Measurements from ENCODE around the gene CST9.

The CST9 gene

DNA sequence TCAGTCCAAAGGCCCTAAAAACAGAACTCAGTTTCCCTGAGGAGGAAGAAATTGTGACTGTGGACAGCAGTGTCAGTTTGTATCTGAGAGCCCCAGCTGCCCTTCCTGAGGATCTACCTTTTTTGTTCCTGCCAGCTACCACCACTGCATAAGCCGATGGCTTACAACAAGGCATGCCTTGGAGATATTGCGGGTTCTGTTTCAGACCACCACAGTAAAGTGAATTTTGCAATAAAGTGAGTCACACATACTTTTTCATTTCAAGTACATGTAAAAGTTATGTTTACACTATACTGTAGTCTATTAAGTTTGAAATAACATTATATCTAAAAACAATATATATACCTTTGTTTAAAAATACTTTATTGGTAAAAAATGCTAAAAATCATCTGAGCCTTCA, 41.6 kb upstream of the CST9 start:
- FAIRE-seq = no peak
- TF ChIP-seq POU2F2 (IDR thresholded peaks at IDR 0.05; ENCODE audit: low read depth, low read length) (no peak), PAX5 (IDR thresholded peaks at IDR 0.05; ENCODE audit: insufficient read depth, low read length, severe bottlenecking) (no peak), POLR2A (IDR thresholded peaks at IDR 0.05; ENCODE audit: low read depth, low read length) (no peak), SPI1 (IDR thresholded peaks at IDR 0.05; ENCODE audit: low read depth, low read length) (no peak), POLR2AphosphoS5 (IDR thresholded peaks at IDR 0.05; ENCODE audit: low read depth, low read length) (no peak), TAF1 (IDR thresholded peaks at IDR 0.05; ENCODE audit: low read depth, low read length) (no peak)
- no peak for DNase-seq (ENCODE audit: insufficient read length, low spot score)

GRCh38 chr20:23646106-23646873, 40.6 kb upstream of the CST9 start:
- DNase-seq (ENCODE audit: insufficient read length, low spot score) (no peak), FAIRE-seq (no peak)
- TF ChIP-seq POLR2AphosphoS5 (IDR thresholded peaks at IDR 0.05; ENCODE audit: low read depth, low read length) = no peak

GRCh38 chr20:23645575-23645974, 39.9 kb upstream of the CST9 start:
- TF ChIP-seq POLR2AphosphoS5 (IDR thresholded peaks at IDR 0.05; ENCODE audit: low read depth, low read length) = no peak
- no peak for TF ChIP-seq TAF1 (IDR thresholded peaks at IDR 0.05; ENCODE audit: low read depth, low read length)
- TF ChIP-seq SPI1 (IDR thresholded peaks at IDR 0.05; ENCODE audit: low read depth, low read length) = no peak
- no peak for TF ChIP-seq POLR2A (IDR thresholded peaks at IDR 0.05; ENCODE audit: low read depth, low read length)
- TF ChIP-seq POU2F2 (IDR thresholded peaks at IDR 0.05; ENCODE audit: low read depth, low read length) = 0 out of 2 replicates have a peak, but pooled peaks have one; percentile 30
- no peak for TF ChIP-seq PAX5 (IDR thresholded peaks at IDR 0.05; ENCODE audit: insufficient read depth, low read length, severe bottlenecking)
- FAIRE-seq (no peak), DNase-seq (ENCODE audit: insufficient read length, low spot score) (no peak)

DNA sequence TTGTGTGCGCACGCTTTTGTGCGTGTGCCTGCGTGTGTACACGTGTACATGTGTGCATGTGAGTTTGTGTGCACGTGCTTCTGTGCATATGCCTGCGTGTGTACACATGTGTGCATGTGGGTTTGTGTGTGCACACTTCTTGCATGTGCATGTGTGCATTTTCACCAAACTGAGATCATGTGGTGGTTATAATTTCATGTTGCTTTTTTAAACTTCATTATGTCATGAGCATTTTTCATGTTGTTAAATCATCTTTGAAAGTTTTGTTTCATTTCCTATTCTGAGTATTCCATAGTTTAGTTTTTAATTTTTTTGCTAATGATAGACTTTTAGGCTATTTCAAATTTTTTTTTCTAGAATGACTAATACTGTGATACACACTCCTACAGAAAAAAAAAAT, 38.4 kb upstream of the CST9 start:
- FAIRE-seq = peak; percentile 89
- no peak for TF ChIP-seq POLR2AphosphoS5 (IDR thresholded peaks at IDR 0.05; ENCODE audit: low read depth, low read length)
- peak; percentile 79; the same call in 1 of the 2 replicates for TF ChIP-seq POU2F2 (IDR thresholded peaks at IDR 0.05; ENCODE audit: low read depth, low read length)
- 0 out of 2 replicates have a peak, but pooled peaks have one; percentile 21 for TF ChIP-seq SPI1 (IDR thresholded peaks at IDR 0.05; ENCODE audit: low read depth, low read length)
- no peak for DNase-seq (ENCODE audit: insufficient read length, low spot score)

GRCh38 chr20:23643659-23644058, 37.9 kb upstream of the CST9 start:
- DNase-seq (ENCODE audit: insufficient read length, low spot score) (no peak), FAIRE-seq (peak; percentile 9)
- TF ChIP-seq SPI1 (IDR thresholded peaks at IDR 0.05; ENCODE audit: low read depth, low read length) (peak; percentile 75), POLR2A (IDR thresholded peaks at IDR 0.05; ENCODE audit: low read depth, low read length) (no peak), POU2F2 (IDR thresholded peaks at IDR 0.05; ENCODE audit: low read depth, low read length) (no peak), PAX5 (IDR thresholded peaks at IDR 0.05; ENCODE audit: insufficient read depth, low read length, severe bottlenecking) (no peak)

- no peak for FAIRE-seq
- DNase-seq (ENCODE audit: insufficient read length, low spot score) = no peak
- TF ChIP-seq POLR2A (IDR thresholded peaks at IDR 0.05; ENCODE audit: low read depth, low read length) = no peak
- no peak for TF ChIP-seq POLR2AphosphoS5 (IDR thresholded peaks at IDR 0.05; ENCODE audit: low read depth, low read length)
- TF ChIP-seq TAF1 (IDR thresholded peaks at IDR 0.05; ENCODE audit: low read depth, low read length) = no peak
- TF ChIP-seq SPI1 (IDR thresholded peaks at IDR 0.05; ENCODE audit: low read depth, low read length) = no peak
- no peak for TF ChIP-seq POU2F2 (IDR thresholded peaks at IDR 0.05; ENCODE audit: low read depth, low read length)
- no peak for TF ChIP-seq PAX5 (IDR thresholded peaks at IDR 0.05; ENCODE audit: insufficient read depth, low read length, severe bottlenecking)
These were observed 36.4 kb upstream of the CST9 start for GRCh38 chr20:23641936-23642751.

GRCh38 chr20:23640671-23641667, 35.3 kb upstream of the CST9 start:
- FAIRE-seq (no peak), DNase-seq (ENCODE audit: insufficient read length, low spot score) (no peak)
- TF ChIP-seq SPI1 (IDR thresholded peaks at IDR 0.05; ENCODE audit: low read depth, low read length) = peak; percentile 49
- TF ChIP-seq POU2F2 (IDR thresholded peaks at IDR 0.05; ENCODE audit: low read depth, low read length) = no peak

DNA sequence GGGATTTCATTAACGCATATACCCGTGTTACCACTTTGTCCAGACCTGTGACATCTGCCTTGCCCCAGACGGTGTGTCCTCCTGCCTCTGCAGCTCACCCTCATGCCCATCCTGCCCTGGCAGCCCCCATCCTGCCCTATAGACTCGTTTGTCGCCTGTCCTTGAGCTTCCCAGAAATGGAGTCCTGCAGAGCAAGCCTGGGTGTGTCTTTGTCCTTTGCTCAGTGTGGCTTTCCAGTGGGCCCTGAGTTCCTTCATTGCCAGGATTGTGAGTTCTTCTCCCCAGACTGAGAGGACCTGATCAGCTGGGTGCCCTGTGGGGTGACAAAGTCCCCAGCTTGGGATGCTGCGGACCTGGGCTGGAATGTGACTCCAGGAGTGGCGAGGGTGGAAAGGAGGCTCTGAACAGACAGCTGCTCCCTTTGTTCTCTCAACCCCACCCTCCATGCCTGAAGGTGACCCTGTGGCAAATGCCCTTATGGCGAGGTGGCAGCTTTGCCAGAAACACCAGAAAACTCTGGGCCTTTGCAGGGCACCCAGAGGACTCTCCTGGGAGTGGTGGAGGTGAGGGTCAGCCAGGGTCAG, 34.4 kb upstream of the CST9 start:
- FAIRE-seq (no peak), DNase-seq (ENCODE audit: insufficient read length, low spot score) (no peak)
- TF ChIP-seq POLR2AphosphoS5 (IDR thresholded peaks at IDR 0.05; ENCODE audit: low read depth, low read length) (no peak), PAX5 (IDR thresholded peaks at IDR 0.05; ENCODE audit: insufficient read depth, low read length, severe bottlenecking) (no peak), POU2F2 (IDR thresholded peaks at IDR 0.05; ENCODE audit: low read depth, low read length) (no peak), TAF1 (IDR thresholded peaks at IDR 0.05; ENCODE audit: low read depth, low read length) (no peak), POLR2A (IDR thresholded peaks at IDR 0.05; ENCODE audit: low read depth, low read length) (no peak), SPI1 (IDR thresholded peaks at IDR 0.05; ENCODE audit: low read depth, low read length) (no peak)

- no peak for DNase-seq (ENCODE audit: insufficient read length, low spot score)
- TF ChIP-seq POLR2A (IDR thresholded peaks at IDR 0.05; ENCODE audit: low read depth, low read length) (no peak), PAX5 (IDR thresholded peaks at IDR 0.05; ENCODE audit: insufficient read depth, low read length, severe bottlenecking) (no peak), SPI1 (IDR thresholded peaks at IDR 0.05; ENCODE audit: low read depth, low read length) (no peak)
- FAIRE-seq = no peak
These were observed 33.8 kb upstream of the CST9 start for GRCh38 chr20:23639490-23639958.
